A673 (cell line): ENCODE results near the gene COMMD4.

Experiments used
- EZH2 ChIP-seq: fragments of 200-600 bp; sonication (generic); IDR thresholded peaks from 2 replicates; pipeline ENCODE4 v1.6.1; 2017; ENCODE audit warnings: borderline replicate concordance, low read depth, mild to moderate bottlenecking, mixed read lengths, antibody characterized with exemption, low read length; ENCODE audit not compliant: poor library complexity, severe bottlenecking
- TF ChIP-seq, protein P1 (sequence below): fragments of 300-800, 200-600 bp; sonication (generic); conservative IDR thresholded peaks from 2 replicates; pipeline ENCODE4 v1.5.1; 2017; ENCODE audit warnings: low read depth, mild to moderate bottlenecking, antibody characterized with exemption, low read length, moderate library complexity, mixed read lengths

DNA sequence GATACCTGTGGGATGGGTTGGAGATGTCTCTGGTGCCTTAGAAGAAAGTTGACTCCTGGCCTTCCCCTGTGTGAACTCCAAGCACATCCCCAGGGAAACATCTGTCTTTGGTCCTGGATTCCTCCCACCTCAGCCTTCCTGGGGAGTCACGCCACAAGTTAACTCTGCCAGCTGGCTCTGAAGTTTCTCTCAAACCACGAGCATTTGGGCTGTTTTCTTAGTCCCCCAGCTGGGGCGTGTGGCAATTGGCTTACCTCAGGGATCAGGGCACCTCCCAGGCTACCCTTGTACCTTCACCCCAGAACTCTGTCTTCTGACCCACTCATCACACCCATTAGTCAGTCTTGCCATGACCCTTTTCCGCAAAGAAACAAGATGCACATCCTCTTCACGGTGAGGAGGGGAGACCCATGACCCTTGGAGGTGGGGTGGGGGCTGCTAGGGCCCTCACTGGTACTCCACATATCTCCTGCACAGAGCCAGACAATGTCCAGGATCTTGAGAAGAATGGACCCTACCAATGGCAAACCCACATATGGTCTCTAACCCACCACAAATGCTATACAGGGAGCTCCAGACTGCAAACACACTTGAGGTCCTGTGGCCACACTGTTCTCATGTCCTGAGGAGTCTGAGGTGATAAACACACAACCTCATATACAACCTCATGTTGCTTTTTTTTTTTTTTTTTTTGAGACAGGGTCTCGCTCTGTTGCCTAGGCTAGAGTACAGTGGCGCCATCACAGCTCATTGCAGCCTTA, 14.9 kb downstream of the COMMD4 start:
- TF ChIP-seq, protein P1, sequence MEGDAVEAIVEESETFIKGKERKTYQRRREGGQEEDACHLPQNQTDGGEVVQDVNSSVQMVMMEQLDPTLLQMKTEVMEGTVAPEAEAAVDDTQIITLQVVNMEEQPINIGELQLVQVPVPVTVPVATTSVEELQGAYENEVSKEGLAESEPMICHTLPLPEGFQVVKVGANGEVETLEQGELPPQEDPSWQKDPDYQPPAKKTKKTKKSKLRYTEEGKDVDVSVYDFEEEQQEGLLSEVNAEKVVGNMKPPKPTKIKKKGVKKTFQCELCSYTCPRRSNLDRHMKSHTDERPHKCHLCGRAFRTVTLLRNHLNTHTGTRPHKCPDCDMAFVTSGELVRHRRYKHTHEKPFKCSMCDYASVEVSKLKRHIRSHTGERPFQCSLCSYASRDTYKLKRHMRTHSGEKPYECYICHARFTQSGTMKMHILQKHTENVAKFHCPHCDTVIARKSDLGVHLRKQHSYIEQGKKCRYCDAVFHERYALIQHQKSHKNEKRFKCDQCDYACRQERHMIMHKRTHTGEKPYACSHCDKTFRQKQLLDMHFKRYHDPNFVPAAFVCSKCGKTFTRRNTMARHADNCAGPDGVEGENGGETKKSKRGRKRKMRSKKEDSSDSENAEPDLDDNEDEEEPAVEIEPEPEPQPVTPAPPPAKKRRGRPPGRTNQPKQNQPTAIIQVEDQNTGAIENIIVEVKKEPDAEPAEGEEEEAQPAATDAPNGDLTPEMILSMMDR: no peak
- no peak for TF ChIP-seq EZH2
